Astrocyte (in vitro differentiated cells and primary cell): ENCODE data around the gene CDH11. TPM values are rescaled to one million over a fixed set of nuclear protein-coding genes. Genes with fewer than 3 reads are reported as not detected.
A peak's percentile ranks its signal among the peaks of the same experiment; 100 is the strongest.

ENCODE experiments used
- DNase-seq: peaks from one replicate; pipeline ENCODE4 v3.0.0-alpha.2; 2010; ENCODE audit warnings: low read depth
- FAIRE-seq: peaks from 2 replicates; lab custom pipeline; 2011; peaks lifted over from hg19 to GRCh38; lab: Jason Lieb, UNC
- H2AFZ ChIP-seq: 2 replicates; pipeline ENCODE4 v1.6.0; 2012; ENCODE audit warnings: low read depth, low read length, inconsistent platforms
- H3K27ac ChIP-seq: 2 replicates; pipeline ENCODE4 v1.5.1; 2011; ENCODE audit warnings: low read depth, low read length, inconsistent platforms
- H3K27me3 ChIP-seq: 2 replicates; pipeline ENCODE4 v1.6.0; 2011; ENCODE audit warnings: low read length, inconsistent platforms; ENCODE audit not compliant: insufficient read depth
- H3K36me3 ChIP-seq: 2 replicates; pipeline ENCODE4 v1.5.1; 2011; ENCODE audit warnings: low read length, inconsistent platforms; ENCODE audit not compliant: insufficient read depth
- H3K4me1 ChIP-seq: 2 replicates; pipeline ENCODE4 v1.5.1; 2011; ENCODE audit warnings: low read length, inconsistent platforms; ENCODE audit not compliant: insufficient read depth
- H3K4me2 ChIP-seq: 2 replicates; pipeline ENCODE4 v1.6.0; 2012; ENCODE audit warnings: low read length, inconsistent platforms
- H3K4me3 ChIP-seq: 2 replicates; pipeline ENCODE4 v1.5.1; 2011; ENCODE audit warnings: low read depth, mild to moderate bottlenecking, low read length, inconsistent platforms; ENCODE audit not compliant: insufficient read depth
- H3K79me2 ChIP-seq: 2 replicates; pipeline ENCODE4 v1.6.0; 2012; ENCODE audit warnings: mild to moderate bottlenecking, low read length, inconsistent platforms; ENCODE audit not compliant: insufficient read depth
- H3K9ac ChIP-seq: 2 replicates; pipeline ENCODE4 v1.6.0; 2012; ENCODE audit warnings: mild to moderate bottlenecking, low read length, inconsistent platforms
- H3K9me3 ChIP-seq: 2 replicates; pipeline ENCODE4 v1.5.1; 2012; ENCODE audit warnings: low read depth, mild to moderate bottlenecking, low read length, inconsistent platforms; ENCODE audit not compliant: insufficient read depth
- H4K20me1 ChIP-seq: 2 replicates; pipeline ENCODE4 v1.6.0; 2012; ENCODE audit warnings: low read length, inconsistent platforms; ENCODE audit not compliant: insufficient read depth
- H3K27ac Mint-ChIP-seq: one replicate; pipeline ENCODE4 v1.8.0; 2021; ENCODE audit warnings: mild to moderate bottlenecking, mixed read lengths; ENCODE audit not compliant: unreplicated experiment
- H3K27me3 Mint-ChIP-seq: one replicate; pipeline ENCODE4 v1.8.0; 2021; ENCODE audit warnings: low read depth, mixed read lengths; ENCODE audit not compliant: unreplicated experiment
- H3K36me3 Mint-ChIP-seq: one replicate; pipeline ENCODE4 v1.8.0; 2021; ENCODE audit warnings: low read depth, mixed read lengths; ENCODE audit not compliant: unreplicated experiment
- H3K4me1 Mint-ChIP-seq: one replicate; pipeline ENCODE4 v1.8.0; 2021; ENCODE audit warnings: low read depth, mixed read lengths; ENCODE audit not compliant: unreplicated experiment
- H3K4me3 Mint-ChIP-seq: one replicate; pipeline ENCODE4 v1.8.0; 2021; ENCODE audit warnings: mild to moderate bottlenecking, moderate library complexity, mixed read lengths; ENCODE audit not compliant: unreplicated experiment
- H3K9me3 Mint-ChIP-seq: one replicate; pipeline ENCODE4 v1.8.0; 2021; ENCODE audit warnings: mild to moderate bottlenecking, mixed read lengths; ENCODE audit not compliant: unreplicated experiment
- EZH2 ChIP-seq: IDR thresholded peaks from 2 replicates; pipeline ENCODE4 v1.6.1; 2012; ENCODE audit warnings: mild to moderate bottlenecking, low read length, inconsistent platforms; ENCODE audit not compliant: insufficient read depth
- total RNA-seq: library from RNA; stranded (reverse); gene quantifications from 2 replicates; pipeline ENCODE4 v1.2.1, GENCODE V29; 2021
- TF ChIP-seq, protein P1 (sequence below): IDR thresholded peaks from 2 replicates; pipeline ENCODE4 v1.5.1; 2011; ENCODE audit warnings: low read depth, mild to moderate bottlenecking, inconsistent platforms, low read length, moderate library complexity; ENCODE audit not compliant: insufficient read depth

The CDH11 gene
- total RNA-seq, 1 donor from 2014 or later: 313 TPM

GRCh38 chr16:65062736-65063583 is 58.9 kb downstream of the CDH11 start:
- H3K36me3 ChIP-seq: peaks cover 17% of the 10 kb centered on the region
- H4K20me1 ChIP-seq: peaks cover 93% of the 10 kb centered on the region
- Mint-ChIP-seq H3K4me3 (no peak overlapping the region), H3K4me1 (peaks cover 31% of the 10 kb centered on the region), H3K36me3 (peaks cover 17% of the 10 kb centered on the region), H3K27ac (no peak overlapping the region), H3K27me3 (no peaks in the 10 kb centered on the region), H3K9me3 (no peaks in the 10 kb centered on the region)
- FAIRE-seq (peak; percentile 29), DNase-seq (no peak)
- no peak overlapping the region for H3K4me3 ChIP-seq
- no peaks in the 10 kb centered on the region for H3K9me3 ChIP-seq
- no peaks in the 10 kb centered on the region for H3K27me3 ChIP-seq
- TF ChIP-seq, protein P1, sequence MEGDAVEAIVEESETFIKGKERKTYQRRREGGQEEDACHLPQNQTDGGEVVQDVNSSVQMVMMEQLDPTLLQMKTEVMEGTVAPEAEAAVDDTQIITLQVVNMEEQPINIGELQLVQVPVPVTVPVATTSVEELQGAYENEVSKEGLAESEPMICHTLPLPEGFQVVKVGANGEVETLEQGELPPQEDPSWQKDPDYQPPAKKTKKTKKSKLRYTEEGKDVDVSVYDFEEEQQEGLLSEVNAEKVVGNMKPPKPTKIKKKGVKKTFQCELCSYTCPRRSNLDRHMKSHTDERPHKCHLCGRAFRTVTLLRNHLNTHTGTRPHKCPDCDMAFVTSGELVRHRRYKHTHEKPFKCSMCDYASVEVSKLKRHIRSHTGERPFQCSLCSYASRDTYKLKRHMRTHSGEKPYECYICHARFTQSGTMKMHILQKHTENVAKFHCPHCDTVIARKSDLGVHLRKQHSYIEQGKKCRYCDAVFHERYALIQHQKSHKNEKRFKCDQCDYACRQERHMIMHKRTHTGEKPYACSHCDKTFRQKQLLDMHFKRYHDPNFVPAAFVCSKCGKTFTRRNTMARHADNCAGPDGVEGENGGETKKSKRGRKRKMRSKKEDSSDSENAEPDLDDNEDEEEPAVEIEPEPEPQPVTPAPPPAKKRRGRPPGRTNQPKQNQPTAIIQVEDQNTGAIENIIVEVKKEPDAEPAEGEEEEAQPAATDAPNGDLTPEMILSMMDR: no peak
- TF ChIP-seq EZH2: no peak
- peak overlapping the region; percentile 42 for H3K4me2 ChIP-seq
- peaks cover 100% of the 10 kb centered on the region for H3K79me2 ChIP-seq
- H2AFZ ChIP-seq: no peak overlapping the region
- H3K9ac ChIP-seq: peak overlapping the region; percentile 17
- peaks cover 10% of the 10 kb centered on the region for H3K4me1 ChIP-seq
- peak overlapping the region; percentile 37 for H3K27ac ChIP-seq

DNA sequence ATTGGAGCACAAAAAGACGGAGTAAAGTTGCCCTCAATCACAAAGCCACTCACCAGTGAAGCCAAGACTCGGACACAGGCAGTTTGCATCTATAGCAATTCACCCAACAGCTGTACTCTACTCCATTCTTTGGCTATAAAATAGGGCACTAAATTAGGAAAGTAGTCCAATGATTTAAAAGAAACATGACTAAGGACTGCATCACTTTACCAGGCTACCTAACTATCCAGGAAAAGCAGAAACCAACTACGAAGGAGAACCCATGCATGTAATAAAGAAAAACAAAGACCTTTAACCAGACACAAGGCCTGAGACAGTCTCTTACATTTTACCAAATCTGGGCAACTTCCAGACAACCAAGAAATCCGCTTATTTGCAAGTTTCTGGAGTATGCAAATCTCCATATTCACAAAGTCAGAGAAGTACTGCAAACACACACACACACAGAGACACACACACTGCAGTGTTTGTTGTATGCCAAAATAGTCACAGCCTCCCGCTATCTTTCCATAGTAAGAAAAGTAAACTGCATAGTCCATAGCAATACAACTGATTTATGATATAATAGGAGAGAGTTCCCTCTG is 59.8 kb downstream of the CDH11 start:
- H3K4me2 ChIP-seq: peak overlapping the region; percentile 42
- FAIRE-seq: peak; percentile 43
- H3K79me2 ChIP-seq: peaks cover 100% of the 10 kb centered on the region
- no peaks in the 10 kb centered on the region for H3K9me3 ChIP-seq
- H3K9me3 Mint-ChIP-seq: no peaks in the 10 kb centered on the region
- H3K4me1 ChIP-seq: peaks cover 10% of the 10 kb centered on the region
- no peaks in the 10 kb centered on the region for H3K27me3 ChIP-seq
- no peak overlapping the region for H3K4me3 Mint-ChIP-seq
- no peak overlapping the region for H3K4me3 ChIP-seq
- H3K36me3 ChIP-seq: peaks cover 21% of the 10 kb centered on the region
- H3K27ac ChIP-seq: peak overlapping the region; percentile 37
- TF ChIP-seq EZH2: no peak
- TF ChIP-seq, protein P1: no peak
- peak overlapping the region; percentile 16 for H3K9ac ChIP-seq
- peak; percentile 54 for DNase-seq
- no peak overlapping the region for H2AFZ ChIP-seq
- H3K4me1 Mint-ChIP-seq: peaks cover 33% of the 10 kb centered on the region
- H3K36me3 Mint-ChIP-seq: peaks cover 21% of the 10 kb centered on the region
- H3K27me3 Mint-ChIP-seq: no peaks in the 10 kb centered on the region
- no peak overlapping the region for H3K27ac Mint-ChIP-seq
- H4K20me1 ChIP-seq: peaks cover 93% of the 10 kb centered on the region
